GM19467 (cell line): ENCODE results near the gene OTOG.
"Not testable (repeated sequence)": the region's sequence is repeated elsewhere in the genome, so short reads cannot be mapped to it uniquely, and the experiment has no call there.

Experiments used
- ATAC-seq: cut with Tn5 transposase; IDR thresholded peaks from one replicate; pipeline ENCODE4 v1.9.1; 2021; ENCODE audit warnings: mild to moderate bottlenecking, moderate library complexity; ENCODE audit not compliant: unreplicated experiment

The OTOG gene

DNA sequence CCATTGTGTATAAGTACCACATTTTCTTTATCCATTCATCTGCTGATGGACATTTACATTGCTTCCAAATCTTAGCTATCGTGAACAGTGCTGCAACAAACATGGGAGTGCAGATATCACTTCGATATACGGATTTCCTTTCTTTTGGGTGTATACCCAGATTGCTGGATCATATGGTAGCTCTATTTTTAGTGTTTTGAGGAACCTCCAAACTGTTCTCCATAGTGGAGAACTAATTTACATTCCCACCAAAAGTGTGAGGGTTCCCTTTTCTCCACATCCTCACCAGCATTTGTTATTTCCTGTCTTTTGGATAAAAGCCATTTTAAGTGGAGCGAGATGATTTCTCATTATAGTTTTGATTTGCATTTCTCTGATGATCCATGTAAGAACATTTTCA is 75.7 kb downstream of the OTOG start:
- ATAC-seq: not testable (repeated sequence)

DNA sequence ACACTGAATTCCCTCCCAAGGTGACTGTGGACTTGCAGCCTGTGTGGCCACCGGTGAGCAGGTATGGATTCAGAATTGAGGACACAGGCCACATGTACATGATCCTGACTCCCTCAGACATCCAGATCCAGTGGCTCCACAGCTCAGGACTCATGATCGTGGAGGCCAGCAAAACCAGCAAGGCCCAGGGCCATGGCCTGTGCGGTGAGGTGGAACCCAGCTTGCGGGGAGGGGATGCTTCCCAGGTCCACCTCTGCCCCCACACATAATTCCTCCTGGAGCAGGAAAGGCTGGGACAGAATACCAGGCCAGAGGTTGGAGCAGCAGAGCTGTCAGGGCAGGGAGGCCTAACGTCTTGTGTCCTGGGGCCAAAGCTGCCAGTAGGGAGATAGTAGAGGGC is 82.1 kb downstream of the OTOG start:
- no peak for ATAC-seq

DNA sequence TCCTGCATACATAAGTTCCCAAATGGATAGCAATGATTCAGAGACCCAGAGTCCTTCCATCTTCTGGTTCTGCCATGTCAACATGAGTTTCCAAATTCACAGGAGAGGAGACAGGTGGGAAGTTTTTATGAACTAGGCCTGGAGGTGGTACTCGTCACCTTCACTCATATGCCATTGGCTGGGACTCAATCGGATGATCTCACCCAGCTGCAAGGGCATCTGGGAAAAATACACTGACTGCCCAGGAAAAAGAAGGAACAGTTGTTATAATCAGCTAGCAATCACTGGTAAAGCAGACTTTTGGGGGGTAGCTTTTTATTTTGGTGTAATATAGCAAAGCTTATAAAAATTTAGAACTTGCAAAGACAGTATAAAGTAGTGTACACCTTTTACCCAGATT is 83.9 kb downstream of the OTOG start:
- no peak for ATAC-seq

DNA sequence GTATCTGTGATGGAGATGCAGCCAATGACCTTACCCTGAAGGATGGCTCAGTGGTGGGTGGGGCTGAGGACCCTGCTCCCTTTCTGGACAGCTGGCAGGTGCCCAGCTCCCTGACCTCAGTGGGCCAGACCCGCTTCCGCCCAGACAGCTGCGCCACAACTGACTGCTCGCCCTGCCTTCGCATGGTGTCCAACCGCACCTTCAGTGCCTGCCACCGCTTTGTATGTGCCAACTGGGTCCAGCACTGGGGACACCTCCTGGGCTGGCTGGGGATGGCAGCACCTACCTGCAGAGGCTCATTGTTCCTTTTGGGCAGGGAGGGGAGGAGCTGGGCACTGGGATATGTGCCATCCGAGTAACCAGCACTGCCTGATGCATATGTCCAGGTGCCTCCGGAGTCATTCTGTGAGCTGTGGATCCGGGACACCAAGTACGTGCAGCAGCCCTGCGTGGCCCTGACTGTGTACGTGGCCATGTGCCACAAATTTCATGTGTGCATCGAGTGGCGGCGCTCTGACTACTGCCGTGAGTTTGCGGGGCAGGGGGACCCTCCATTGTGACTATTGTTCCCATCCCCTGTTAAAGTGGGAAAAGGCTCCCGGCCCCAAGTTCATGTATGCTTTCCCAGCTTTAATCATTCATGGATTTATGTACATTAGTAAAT is 84.8 kb downstream of the OTOG start:
- ATAC-seq: no peak

DNA sequence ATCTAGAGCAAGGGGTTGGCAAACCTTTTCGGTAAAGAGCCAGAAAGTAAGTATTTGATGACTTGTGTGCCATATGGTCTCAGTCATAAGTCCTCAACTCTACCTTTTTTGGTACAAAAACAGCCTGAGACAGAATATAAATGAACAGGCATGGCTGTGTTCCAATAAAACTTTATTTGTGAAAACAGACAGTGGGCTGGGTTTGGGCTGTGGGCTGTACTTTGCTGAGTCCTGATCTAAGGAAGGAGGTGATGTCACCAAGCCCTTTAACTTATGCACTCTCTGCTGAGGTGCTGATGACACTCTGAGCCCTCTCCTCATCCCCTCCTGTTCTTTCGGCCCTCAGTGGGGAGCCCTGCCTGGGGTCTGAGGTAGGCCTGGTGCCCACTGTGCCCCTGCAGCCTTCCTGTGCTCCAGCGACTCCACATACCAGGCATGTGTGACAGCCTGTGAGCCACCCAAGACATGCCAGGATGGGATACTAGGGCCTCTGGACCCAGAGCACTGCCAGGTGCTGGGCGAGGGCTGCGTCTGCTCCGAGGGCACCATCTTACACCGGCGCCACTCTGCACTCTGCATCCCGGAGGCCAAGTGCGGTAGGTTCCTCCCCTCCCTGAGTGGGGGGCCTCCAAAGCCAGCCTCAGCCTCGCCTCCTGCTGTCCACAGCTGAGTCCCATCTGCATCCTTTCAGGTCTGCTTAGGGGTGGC is 86.4 kb downstream of the OTOG start:
- no peak for ATAC-seq

DNA sequence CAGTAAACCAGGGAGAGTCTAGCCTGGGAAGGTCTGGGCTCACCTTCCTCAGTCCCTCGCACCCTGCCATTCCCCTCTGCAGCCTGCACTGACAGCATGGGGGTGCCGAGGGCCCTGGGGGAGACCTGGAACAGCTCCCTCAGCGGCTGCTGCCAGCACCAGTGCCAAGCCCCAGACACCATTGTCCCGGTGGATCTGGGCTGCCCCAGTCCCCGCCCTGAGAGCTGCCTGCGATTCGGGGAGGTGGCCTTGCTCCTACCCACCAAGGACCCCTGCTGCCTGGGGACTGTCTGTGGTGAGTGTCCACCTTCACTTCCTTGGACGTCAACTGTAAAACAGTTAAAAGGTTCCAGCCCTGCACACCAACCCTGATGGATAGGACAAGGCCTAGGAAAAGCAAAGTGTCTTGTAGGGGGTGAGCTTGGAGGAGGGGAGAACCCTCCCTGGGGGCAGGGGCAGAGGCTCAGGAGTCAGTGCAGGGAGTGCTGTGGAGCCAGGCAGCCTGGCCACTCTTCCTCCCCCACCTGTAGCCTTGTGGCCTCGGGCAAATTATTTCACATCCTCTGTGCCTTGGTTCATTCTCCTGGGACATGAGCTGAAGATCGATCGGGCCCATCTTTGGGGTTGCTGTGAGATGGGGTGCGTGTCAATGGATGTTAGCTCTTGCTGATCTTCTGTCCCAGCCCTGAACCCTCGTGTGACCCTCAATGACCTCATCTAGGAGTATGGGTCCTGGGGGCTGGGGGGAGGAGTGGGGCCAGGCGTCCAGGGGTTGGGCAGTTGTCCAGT is 87.1 kb downstream of the OTOG start:
- ATAC-seq: no peak

DNA sequence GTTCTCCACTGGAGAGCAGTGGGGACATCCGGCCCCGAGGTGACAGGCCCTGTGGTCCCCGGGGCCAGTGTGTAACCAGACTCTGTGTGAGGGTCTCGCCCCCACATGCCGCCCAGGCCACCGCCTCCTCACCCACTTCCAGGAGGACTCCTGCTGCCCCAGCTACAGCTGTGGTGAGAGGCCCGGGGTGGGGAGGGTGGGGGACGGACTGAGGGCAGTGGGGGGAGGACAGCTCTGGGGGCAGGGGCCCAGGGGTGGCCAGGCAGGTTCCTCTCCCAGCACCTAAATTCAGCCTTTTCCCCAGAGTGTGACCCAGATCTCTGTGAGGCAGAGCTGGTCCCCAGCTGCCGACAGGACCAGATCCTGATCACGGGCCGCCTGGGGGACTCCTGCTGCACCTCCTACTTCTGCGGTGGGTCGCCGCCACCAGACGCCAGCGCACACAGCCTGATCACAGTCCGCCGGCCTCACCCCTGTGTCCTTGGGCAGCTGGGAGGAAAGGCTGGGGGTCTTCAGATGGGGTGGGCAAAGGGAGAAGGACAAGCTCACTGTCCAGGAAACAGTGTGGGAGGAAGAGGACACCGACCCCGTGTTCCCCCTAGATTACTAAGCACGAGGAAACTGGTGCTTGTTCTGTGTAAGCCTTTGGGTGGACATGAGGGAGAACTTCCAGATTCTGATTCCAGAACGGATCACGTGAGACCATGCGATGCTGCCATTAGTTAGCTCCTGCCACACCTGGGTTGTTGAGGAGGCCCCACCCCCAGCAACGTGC is 87.9 kb downstream of the OTOG start:
- ATAC-seq: no peak

DNA sequence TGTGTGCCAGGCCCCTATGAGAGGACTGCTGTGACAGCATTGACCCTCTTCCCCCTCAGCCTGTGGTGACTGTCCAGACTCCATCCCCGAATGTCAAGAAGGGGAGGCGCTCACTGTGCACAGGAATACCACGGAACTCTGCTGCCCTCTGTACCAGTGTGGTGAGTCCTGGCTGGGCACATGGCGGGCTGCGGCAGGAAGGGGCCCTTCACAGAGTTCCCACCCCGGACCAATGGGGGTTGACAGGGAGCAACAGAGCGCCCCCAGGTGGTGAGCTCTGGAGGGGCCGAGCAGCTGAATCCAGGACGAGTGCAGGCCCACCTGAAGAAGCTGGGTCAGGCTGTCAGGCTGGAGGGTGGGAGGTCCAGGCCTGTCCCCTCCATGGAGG is 88.5 kb downstream of the OTOG start:
- ATAC-seq: no peak

DNA sequence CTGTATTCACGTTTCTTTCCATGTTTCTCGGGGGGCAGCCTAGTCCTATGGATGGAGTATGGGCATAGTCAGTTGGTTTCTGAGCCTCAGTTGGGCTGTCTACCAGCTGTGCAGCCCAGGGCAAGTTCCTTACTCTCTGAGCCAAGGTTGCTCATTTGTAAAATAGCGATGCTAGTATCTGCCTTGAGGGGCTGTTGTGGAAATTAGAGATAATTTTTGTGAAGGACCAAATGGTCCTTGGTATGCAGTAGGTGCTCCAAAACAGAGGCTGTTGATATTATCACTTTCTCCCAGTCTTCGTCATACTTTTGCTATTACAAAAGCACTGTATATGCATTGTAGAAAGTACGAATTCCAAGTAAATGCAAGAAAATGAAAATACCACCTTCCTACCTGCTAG is 89.7 kb downstream of the OTOG start:
- no peak for ATAC-seq

DNA sequence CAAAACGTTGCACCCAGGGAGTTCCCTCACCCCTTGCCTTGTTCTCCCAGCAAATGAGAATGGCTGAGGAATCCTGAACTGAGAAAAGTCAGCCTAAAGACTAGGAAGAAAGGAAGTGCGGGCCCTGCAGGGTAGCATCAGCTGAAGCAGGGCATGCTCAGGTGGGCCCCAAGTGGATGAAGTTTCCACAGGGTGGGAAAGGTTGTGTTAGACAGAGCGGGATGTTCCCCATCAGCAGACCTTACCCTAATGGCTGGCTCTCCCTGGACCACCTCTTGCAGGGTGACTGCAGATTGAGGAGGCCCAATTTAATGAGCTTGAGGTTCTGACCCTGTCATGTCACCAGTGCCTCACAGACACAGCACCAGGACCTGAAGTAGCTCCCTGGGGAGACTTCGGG is 90.8 kb downstream of the OTOG start:
- no peak for ATAC-seq

DNA sequence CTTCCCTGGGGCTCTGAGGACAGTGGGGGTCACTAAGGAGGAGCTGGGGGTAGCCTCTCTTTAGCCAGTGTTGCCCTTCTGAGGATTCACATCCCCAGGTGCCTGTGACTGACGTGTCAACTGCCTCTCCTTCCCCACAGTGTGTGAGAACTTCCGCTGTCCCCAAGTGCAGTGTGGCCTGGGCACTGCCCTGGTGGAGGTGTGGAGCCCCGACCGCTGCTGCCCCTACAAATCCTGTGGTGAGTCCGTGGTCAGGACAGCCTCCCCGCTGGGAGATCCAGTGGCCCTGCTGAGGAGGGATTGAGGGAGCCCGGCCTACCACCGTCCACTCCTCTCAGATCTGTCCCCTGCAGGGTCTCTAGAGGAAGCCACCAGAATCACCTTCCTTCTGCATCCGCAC is 91.3 kb downstream of the OTOG start:
- ATAC-seq: no peak

DNA sequence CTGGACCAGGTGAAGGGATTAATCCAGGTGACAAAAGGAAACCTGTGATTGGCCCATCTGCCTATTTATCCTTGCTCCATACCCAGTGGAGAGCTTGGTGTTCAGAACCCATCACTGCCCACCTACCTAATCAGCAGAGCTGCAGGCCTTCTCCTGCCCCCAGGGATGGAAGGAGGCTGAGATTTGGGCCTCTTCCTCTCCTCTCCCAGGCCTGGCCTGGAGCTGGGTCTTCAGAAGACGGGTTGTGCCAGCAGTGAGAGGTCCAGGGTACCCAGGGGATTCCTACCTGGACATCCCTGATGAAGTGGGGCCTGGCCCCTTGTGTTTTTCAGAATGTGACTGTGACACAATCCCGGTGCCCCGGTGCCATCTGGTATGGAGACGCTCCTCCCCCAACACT is 92.0 kb downstream of the OTOG start:
- no peak for ATAC-seq

DNA sequence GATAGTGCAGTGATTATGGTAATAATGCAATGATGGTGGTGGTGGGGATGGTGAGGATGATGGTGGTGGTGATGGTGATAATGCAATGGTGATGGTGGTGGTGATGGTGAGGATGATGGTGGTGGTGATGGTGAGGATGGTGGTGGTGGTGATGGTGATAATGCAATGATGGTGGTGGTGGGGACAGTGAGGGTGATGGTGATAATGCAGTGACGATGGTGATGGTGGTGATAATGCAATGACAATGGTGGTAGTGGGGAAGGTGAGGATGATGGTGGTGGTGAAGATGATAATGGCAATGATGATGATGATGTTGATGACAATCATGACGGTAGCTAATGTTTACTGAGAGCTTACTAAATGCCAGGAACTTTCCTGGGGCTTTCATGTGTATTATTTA is 92.7 kb downstream of the OTOG start:
- ATAC-seq: no peak

DNA sequence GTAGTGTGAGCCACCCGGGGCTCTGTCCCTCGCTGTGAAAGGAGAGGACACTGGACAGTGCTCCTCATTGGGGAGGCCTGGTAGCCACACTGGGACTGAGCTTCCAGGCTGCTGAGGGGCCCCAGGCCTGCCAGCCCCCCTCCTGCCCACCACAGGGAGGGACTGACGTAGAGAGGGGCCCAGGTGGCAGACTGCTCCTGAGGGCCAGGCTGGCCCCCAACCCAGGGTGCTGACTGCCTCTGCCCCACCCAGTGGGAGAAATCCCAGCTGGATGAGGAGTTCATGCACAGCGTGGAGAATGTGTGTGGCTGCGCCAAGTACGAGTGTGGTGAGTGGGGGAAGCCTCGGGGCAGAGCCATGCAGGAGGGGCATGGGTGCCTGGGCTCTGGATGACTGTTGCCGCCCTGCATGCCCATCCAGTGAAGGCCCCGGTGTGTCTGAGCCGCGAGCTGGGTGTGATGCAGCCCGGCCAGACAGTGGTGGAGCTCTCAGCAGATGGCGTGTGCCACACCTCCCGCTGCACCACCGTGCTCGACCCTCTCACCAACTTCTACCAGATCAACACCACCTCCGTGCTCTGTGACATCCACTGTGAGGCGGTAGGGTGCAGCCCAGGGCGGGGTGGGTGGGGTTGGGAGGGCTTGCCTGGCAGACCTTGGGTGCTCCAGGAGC is 93.6 kb downstream of the OTOG start:
- ATAC-seq: no peak

DNA sequence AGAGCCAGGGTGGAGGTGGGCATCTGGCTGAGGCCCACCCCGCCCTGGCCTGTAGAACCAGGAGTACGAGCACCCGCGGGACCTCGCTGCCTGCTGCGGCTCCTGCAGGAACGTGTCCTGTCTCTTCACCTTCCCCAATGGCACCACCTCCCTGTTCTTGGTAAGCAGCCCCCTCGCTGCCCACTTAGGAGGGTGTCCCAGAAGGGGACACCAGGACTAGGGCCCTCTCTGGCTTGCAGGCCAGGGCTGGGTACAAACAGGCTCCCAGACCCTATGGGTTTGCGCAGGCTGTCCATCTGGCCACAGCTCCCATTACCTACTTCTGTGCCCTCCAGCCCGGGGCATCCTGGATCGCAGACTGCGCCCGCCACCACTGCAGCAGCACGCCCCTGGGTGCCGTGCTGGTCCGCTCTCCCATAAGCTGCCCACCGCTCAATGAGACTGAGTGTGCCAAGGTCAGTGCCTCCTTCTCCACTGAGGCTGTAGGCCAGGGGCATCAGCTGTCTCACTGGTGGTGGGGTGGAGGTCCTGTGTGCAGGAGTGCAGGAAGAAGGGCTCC is 94.8 kb downstream of the OTOG start:
- no peak for ATAC-seq

DNA sequence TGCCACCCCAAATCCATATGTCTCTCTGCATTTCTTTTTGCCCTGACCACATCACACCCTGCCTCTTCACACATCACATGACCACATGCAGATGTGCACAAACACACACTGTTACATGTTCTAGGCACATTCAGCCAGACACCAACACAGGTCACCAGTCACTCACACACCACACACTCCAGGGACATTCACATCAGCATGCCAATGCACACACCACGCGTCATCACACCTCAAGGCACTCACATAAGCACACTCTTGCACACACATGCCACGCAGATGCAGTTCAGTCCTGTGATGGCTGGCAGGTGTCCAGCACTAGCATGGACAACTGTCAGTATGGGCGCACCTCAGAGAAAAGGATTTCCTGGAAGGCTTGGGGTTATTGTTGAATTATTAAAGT is 95.3 kb downstream of the OTOG start:
- ATAC-seq: no peak

DNA sequence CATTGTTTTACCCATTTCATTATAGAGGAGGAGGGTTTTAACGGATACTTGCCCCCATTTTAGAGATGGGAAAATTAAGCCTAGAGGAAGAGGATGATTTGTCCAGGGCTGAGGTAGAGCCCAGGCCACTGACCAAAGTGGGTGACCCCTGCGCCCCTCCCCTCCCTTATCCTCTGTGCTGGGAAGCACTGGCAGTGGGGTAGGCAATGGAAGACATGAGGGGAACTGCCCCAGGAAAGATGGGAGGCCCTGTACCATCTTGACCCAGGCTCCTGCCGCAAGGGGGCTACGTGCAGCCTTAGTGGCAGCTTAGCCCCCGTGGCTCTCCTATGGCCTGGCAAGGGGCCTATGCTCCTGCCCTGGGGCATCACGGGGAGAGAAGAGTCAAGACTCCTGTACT is 95.9 kb downstream of the OTOG start:
- no peak for ATAC-seq

DNA sequence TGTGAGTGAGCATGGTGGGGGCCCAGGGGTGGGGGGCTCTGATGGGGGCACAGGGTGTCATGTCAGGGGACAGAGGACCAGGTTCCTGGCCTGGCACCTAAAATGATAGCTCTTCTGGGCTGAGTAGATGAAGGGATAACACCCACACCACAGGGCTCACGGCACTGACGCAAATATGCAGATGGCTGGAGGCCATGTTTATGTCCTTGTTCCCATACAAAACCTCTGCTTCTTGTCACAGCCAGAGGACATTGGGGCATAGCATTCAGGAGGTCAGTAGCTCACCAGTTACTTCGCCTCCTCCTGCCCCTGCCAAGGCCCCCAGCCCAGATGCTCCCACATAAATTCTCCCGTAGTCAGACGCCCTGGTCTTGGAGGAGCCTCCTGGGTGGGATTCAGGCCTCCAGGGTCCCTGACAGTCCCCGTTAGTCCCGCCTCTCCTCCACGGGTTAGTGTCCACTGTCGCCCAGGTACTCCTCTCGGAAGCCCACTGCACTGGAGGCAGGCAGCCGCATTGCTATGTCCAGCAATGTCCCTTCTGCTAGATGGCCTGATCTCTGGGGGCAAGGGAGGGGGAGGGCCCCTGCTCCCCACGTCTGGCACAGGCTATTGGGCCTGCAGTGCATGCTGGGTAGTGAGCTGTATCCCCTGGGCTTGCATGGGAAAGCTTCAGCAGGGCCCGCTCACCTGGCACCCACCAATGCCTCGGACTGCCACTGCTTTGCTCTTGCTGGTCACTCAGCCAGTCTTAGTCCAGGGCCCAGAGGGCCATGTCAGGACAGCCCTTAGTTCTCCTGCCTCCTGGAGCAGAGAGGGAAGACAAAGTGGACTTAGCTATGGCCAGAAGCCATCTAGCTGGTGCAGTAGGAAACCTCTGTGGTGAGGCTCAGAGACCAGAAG is 96.7 kb downstream of the OTOG start:
- ATAC-seq: no peak

DNA sequence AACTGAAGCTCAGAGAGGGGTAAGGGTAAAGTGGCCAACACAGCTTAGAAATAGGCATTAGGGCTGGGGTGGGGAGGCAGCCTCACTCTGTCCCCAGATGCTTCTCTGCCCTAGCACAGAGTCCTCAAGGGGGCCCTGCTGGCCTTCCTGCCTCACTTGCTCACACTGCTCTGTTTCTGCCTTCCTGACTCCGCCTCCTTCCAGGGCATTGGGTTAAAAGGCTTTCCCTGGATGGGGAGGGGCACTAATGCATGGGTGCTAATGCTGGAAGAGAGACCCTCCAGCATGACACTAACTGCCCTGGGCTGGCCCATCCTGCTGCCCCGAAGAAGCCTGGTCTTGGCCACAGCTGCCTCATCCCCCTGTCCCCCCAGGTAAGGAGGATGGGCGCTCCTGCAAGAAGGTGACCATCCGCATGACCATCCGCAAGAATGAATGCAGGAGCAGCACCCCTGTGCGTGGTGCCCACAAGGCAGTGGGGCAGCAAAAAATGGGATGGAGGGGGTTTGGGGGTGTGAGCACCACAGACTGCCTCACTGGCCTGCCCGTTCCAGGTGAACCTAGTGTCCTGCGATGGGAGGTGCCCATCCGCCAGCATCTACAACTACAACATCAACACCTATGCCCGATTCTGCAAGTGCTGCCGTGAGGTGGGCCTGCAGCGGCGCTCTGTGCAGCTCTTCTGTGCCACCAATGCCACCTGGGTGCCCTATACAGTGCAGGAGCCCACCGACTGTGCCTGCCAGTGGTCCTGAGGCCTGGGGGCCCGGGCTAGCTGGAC is 98.3 kb downstream of the OTOG start:
- ATAC-seq: no peak
